ENCODE data around the gene DPYSL5.

DPYSL5 gene

GRCh38 chr2:26970928-26971627 lies 123.1 kb downstream of the DPYSL5 start:
- in situ Hi-C loops (cut with HindIII; ENCODE audit: low pct_ligation_motif_present, low pct_unique_long_range_greater_than_20kb, low sequenced_read_pairs) = no loop called here
- DNase-seq = no peak

- in situ Hi-C loops (cut with HindIII; ENCODE audit: low pct_ligation_motif_present, low pct_unique_long_range_greater_than_20kb, low sequenced_read_pairs) = no loop called here
- DNase-seq = no peak
Observed at GRCh38 chr2:26971911-26972786, 124.2 kb downstream of the DPYSL5 start.

GRCh38 chr2:26974352-26974751 lies 126.4 kb downstream of the DPYSL5 start:
- DNase-seq = no peak
- in situ Hi-C loops (cut with HindIII; ENCODE audit: low pct_ligation_motif_present, low pct_unique_long_range_greater_than_20kb, low sequenced_read_pairs) = no loop called here

- in situ Hi-C loops (cut with HindIII; ENCODE audit: low pct_ligation_motif_present, low pct_unique_long_range_greater_than_20kb, low sequenced_read_pairs) = no loop called here
- DNase-seq = no peak
Observed at GRCh38 chr2:26975102-26975501, 127.2 kb downstream of the DPYSL5 start.

GRCh38 chr2:26975656-26976055 lies 127.7 kb downstream of the DPYSL5 start:
- DNase-seq = no peak
- in situ Hi-C loops (cut with HindIII; ENCODE audit: low pct_ligation_motif_present, low pct_unique_long_range_greater_than_20kb, low sequenced_read_pairs) = no loop called here

- DNase-seq = no peak
Observed at GRCh38 chr2:26976237-26976636, 128.3 kb downstream of the DPYSL5 start.

GRCh38 chr2:26977012-26977411 lies 129.1 kb downstream of the DPYSL5 start:
- no peak for DNase-seq
- in situ Hi-C loops (cut with HindIII; ENCODE audit: low pct_ligation_motif_present, low pct_unique_long_range_greater_than_20kb, low sequenced_read_pairs) = no loop called here

More at GRCh38 chr2:26976237-26976636, 128.3 kb downstream of the DPYSL5 start:
- in situ Hi-C loops (cut with HindIII; ENCODE audit: low pct_ligation_motif_present, low pct_unique_long_range_greater_than_20kb, low sequenced_read_pairs) = no loop called here

- in situ Hi-C loops (cut with HindIII; ENCODE audit: low pct_ligation_motif_present, low pct_unique_long_range_greater_than_20kb, low sequenced_read_pairs) = no loop called here
- no peak for DNase-seq
Observed at GRCh38 chr2:26978061-26978596, 130.2 kb downstream of the DPYSL5 start.

GRCh38 chr2:26979741-26980140 lies 131.8 kb downstream of the DPYSL5 start:
- no peak for DNase-seq
- in situ Hi-C loops (cut with HindIII; ENCODE audit: low pct_ligation_motif_present, low pct_unique_long_range_greater_than_20kb, low sequenced_read_pairs) = no loop called here

GRCh38 chr2:26980971-26981370 lies 133.0 kb downstream of the DPYSL5 start:
- no peak for DNase-seq
- in situ Hi-C loops (cut with HindIII; ENCODE audit: low pct_ligation_motif_present, low pct_unique_long_range_greater_than_20kb, low sequenced_read_pairs) = no loop called here

GRCh38 chr2:26982102-26982742 lies 134.3 kb downstream of the DPYSL5 start:
- in situ Hi-C loops (cut with HindIII; ENCODE audit: low pct_ligation_motif_present, low pct_unique_long_range_greater_than_20kb, low sequenced_read_pairs) = no loop called here
- DNase-seq = peak; percentile 65

- in situ Hi-C loops (cut with HindIII; ENCODE audit: low pct_ligation_motif_present, low pct_unique_long_range_greater_than_20kb, low sequenced_read_pairs) = no loop called here
- no peak for DNase-seq
Observed at GRCh38 chr2:26983746-26984145, 135.8 kb downstream of the DPYSL5 start.

- in situ Hi-C loops (cut with HindIII; ENCODE audit: low pct_ligation_motif_present, low pct_unique_long_range_greater_than_20kb, low sequenced_read_pairs) = no loop called here
- DNase-seq = no peak
Observed at GRCh38 chr2:26985807-26986206, 137.9 kb downstream of the DPYSL5 start.

GRCh38 chr2:26986576-26986975 lies 138.6 kb downstream of the DPYSL5 start:
- in situ Hi-C loops (cut with HindIII; ENCODE audit: low pct_ligation_motif_present, low pct_unique_long_range_greater_than_20kb, low sequenced_read_pairs) = no loop called here
- DNase-seq = peak; percentile 27

- in situ Hi-C loops (cut with HindIII; ENCODE audit: low pct_ligation_motif_present, low pct_unique_long_range_greater_than_20kb, low sequenced_read_pairs) = no loop called here
Observed at GRCh38 chr2:26988058-26988860, 140.3 kb downstream of the DPYSL5 start.

GRCh38 chr2:26989156-26989555 lies 141.2 kb downstream of the DPYSL5 start:
- in situ Hi-C loops (cut with HindIII; ENCODE audit: low pct_ligation_motif_present, low pct_unique_long_range_greater_than_20kb, low sequenced_read_pairs) = no loop called here
- DNase-seq = peak; percentile 42

More at GRCh38 chr2:26988058-26988860, 140.3 kb downstream of the DPYSL5 start:
- DNase-seq = peak; percentile 84

GRCh38 chr2:26991717-26992116 lies 143.8 kb downstream of the DPYSL5 start:
- in situ Hi-C loops (cut with HindIII; ENCODE audit: low pct_ligation_motif_present, low pct_unique_long_range_greater_than_20kb, low sequenced_read_pairs) = no loop called here
- DNase-seq = no peak

GRCh38 chr2:26993768-26994167 lies 145.8 kb downstream of the DPYSL5 start:
- DNase-seq = no peak
- in situ Hi-C loops (cut with HindIII; ENCODE audit: low pct_ligation_motif_present, low pct_unique_long_range_greater_than_20kb, low sequenced_read_pairs) = no loop called here

All from ACHN (cell line).